Esophagus squamous epithelium (tissue), 5 donors: ENCODE measurements around the gene AP1S1. TPM values are rescaled to one million over a fixed set of nuclear protein-coding genes. Genes with fewer than 3 reads are reported as not detected.
A peak's percentile ranks its signal among the peaks of the same experiment; 100 is the strongest.
"Not testable (repeated sequence)": the region's sequence is repeated elsewhere in the genome, so short reads cannot be mapped to it uniquely, and the experiment has no call there.

Experiments used
- DNase-seq: peaks from one replicate; lab custom pipeline; 2025; lab: John Stamatoyannopoulos, UW
- H3K27ac ChIP-seq, 4 donors: fragments of 200-600 bp; sonication (generic); one replicate each; pipeline ENCODE4 v1.5.1; 2016 to 2019; ENCODE audit warnings: mild to moderate bottlenecking in 1 of 4
- H3K27me3 ChIP-seq, 4 donors: fragments of 200-600 bp; sonication (generic); 1 replicate in 3 of 4; 2 replicates in 1 of 4; pipeline versions ENCODE4 v1.5.1 to v1.6.0; 2017 to 2021; ENCODE audit warnings: antibody characterized with exemption in 1 of 4
- H3K36me3 ChIP-seq, 3 donors: fragments of 200-600 bp; sonication (generic); one replicate each; pipeline ENCODE4 v1.5.1; 2016 to 2019
- H3K4me1 ChIP-seq, 3 donors: fragments of 200-600 bp; sonication (generic); one replicate each; pipeline ENCODE4 v1.5.1; 2017 to 2019
- H3K4me3 ChIP-seq, 4 donors: fragments of 200-600 bp; sonication (generic); 1 replicate in 3 of 4; 2 replicates in 1 of 4; pipeline ENCODE4 v1.5.1; 2016 to 2019; ENCODE audit warnings: mild to moderate bottlenecking in 2 of 4, moderate library complexity in 1 of 4
- H3K9me3 ChIP-seq, 3 donors: fragments of 200-600 bp; sonication (generic); one replicate each; pipeline ENCODE4 v1.5.1; 2016 to 2019
- CTCF ChIP-seq, 6 experiments: fragments of 450-650 bp in 4 of 6; fragments of 200-600 bp in 2 of 6; sonication (generic) in 2 of 6; IDR thresholded peaks; one replicate each; pipeline ENCODE4 v1.5.1; 2016 to 2019; ENCODE audit warnings: antibody characterized with exemption in 6 of 6, mild to moderate bottlenecking in 4 of 6, moderate library complexity in 4 of 6
- POLR2A ChIP-seq, 4 donors: fragments of 450-650 bp; IDR thresholded peaks; one replicate each; pipeline ENCODE4 v1.6.1; 2017; ENCODE audit warnings: antibody characterized with exemption in 4 of 4, mild to moderate bottlenecking in 4 of 4, moderate library complexity in 3 of 4
- WGBS, 2 donors: methylation state at CpG; one replicate each; pipeline ENCODE4 v1.1.5; 2018; 5-methylcytosine and 5-hydroxymethylcytosine counted together
- intact Hi-C: fragments of 100-400 bp; cut with DNase I; formaldehyde crosslinking; loops from one replicate; pipeline ENCODE4 v1.15.0; 2022
- total RNA-seq, 4 donors: library from RNA; depleted of rRNA; stranded (reverse); fragments of >200 nt; gene quantifications; one replicate each; pipeline ENCODE4 v1.1.0, GENCODE V29; 2016
- donor health status: DM: yes; HTN: yes; CAD: no.

The AP1S1 gene
- total RNA-seq, 4 donors from 2014 or later = 42.7 to 144 (median 64.3) TPM

- H3K4me1 ChIP-seq = peaks cover 17 to 56% (median 41%) of the 10 kb centered on the region in 3 donors
These were observed 45.3 kb upstream of the AP1S1 start for GRCh38 chr7:101108961-101109360.

GRCh38 chr7:101109368-101109767, 44.9 kb upstream of the AP1S1 start:
- Histone ChIP-seq H3K36me3 (no peaks in the 10 kb centered on the region), H3K4me3 (no peak overlapping the region), H3K9me3 (no peaks in the 10 kb centered on the region), H3K27me3 (no peaks in the 10 kb centered on the region), H3K27ac (peak overlapping the region; percentile 59 to 77 (median 68)), H3K4me1 (peaks cover 17 to 52% (median 37%) of the 10 kb centered on the region in 3 donors)
- TF ChIP-seq CTCF (IDR thresholded peaks at IDR 0.05) (no peak), POLR2A (IDR thresholded peaks at IDR 0.05) (no peak)
- 62 to 73% methylated on average over 4 to 6 of the region's 6 CpGs for WGBS, 2 donors
- no peak for DNase-seq
- intact Hi-C loops = no loop called here

More at GRCh38 chr7:101108961-101109360, 45.3 kb upstream of the AP1S1 start:
- no peaks in the 10 kb centered on the region for H3K9me3 ChIP-seq
- no peak for DNase-seq
- TF ChIP-seq POLR2A (IDR thresholded peaks at IDR 0.05) (no peak), CTCF (IDR thresholded peaks at IDR 0.05) (no peak)
- no peaks in the 10 kb centered on the region for H3K36me3 ChIP-seq
- intact Hi-C loops = no loop called here
- no peaks in the 10 kb centered on the region for H3K27me3 ChIP-seq
- H3K27ac ChIP-seq = peak overlapping the region; percentile 59 to 77 (median 68)
- 43 to 70% methylated on average over 2 to 5 of the region's 7 CpGs for WGBS, 2 donors
- H3K4me3 ChIP-seq = no peak overlapping the region

- intact Hi-C loops = no loop called here
- Histone ChIP-seq H3K36me3 (no peaks in the 10 kb centered on the region), H3K27ac (peak overlapping the region in 3 of 4 donors; percentile 70 to 81 (median 73)), H3K4me1 (peaks cover 17 to 42% (median 27%) of the 10 kb centered on the region in 3 donors), H3K9me3 (no peaks in the 10 kb centered on the region), H3K27me3 (no peaks in the 10 kb centered on the region), H3K4me3 (no peak overlapping the region)
- TF ChIP-seq POLR2A (IDR thresholded peaks at IDR 0.05) = no peak
- TF ChIP-seq CTCF (IDR thresholded peaks at IDR 0.05) = no peak
- WGBS, 2 donors = 78 to 86% methylated on average over 3 to 5 of the region's 5 CpGs
- no peak for DNase-seq
These were observed 43.0 kb upstream of the AP1S1 start for GRCh38 chr7:101111261-101111660.

GRCh38 chr7:101112233-101112632, 42.0 kb upstream of the AP1S1 start:
- 81 to 84% methylated on average over 7 to 11 of the region's 11 CpGs for WGBS, 2 donors
- intact Hi-C loops = no loop called here
- no peaks in the 10 kb centered on the region for H3K36me3 ChIP-seq
- H3K4me1 ChIP-seq = peaks cover 17 to 42% (median 27%) of the 10 kb centered on the region in 3 donors
- no peak for DNase-seq
- H3K27me3 ChIP-seq = no peaks in the 10 kb centered on the region
- H3K4me3 ChIP-seq = no peak overlapping the region
- H3K9me3 ChIP-seq = no peaks in the 10 kb centered on the region
- TF ChIP-seq CTCF (IDR thresholded peaks at IDR 0.05) = no peak
- peak overlapping the region in 3 of 4 donors; percentile 70 to 81 (median 73) for H3K27ac ChIP-seq

- H3K27me3 ChIP-seq, DNase-seq, H3K9me3 ChIP-seq, H3K36me3 ChIP-seq, H3K4me3 ChIP-seq, intact Hi-C loops: not testable (repeated sequence)
- Histone ChIP-seq H3K4me1 (peaks cover 17 to 41% (median 20%) of the 10 kb centered on the region in 3 donors), H3K27ac (peak overlapping the region; percentile 11 to 81 (median 42))
- 88 to 94% methylated on average over 6 to 7 of the region's 7 CpGs for WGBS, 2 donors
These were observed 41.1 kb upstream of the AP1S1 start for GRCh38 chr7:101113140-101113539.

- Histone ChIP-seq H3K27me3 (no peaks in the 10 kb centered on the region), H3K9me3 (no peaks in the 10 kb centered on the region), H3K4me3 (no peak overlapping the region), H3K4me1 (peaks cover 11 to 35% (median 13%) of the 10 kb centered on the region in 3 donors), H3K27ac (no peak overlapping the region), H3K36me3 (no peaks in the 10 kb centered on the region)
- no peak for TF ChIP-seq CTCF (IDR thresholded peaks at IDR 0.05)
- no peak for TF ChIP-seq POLR2A (IDR thresholded peaks at IDR 0.05)
- intact Hi-C loops = no loop called here
- WGBS, 2 donors = 76 to 81% methylated on average over 11 of the region's 11 CpGs
- no peak for DNase-seq
These were observed 40.4 kb upstream of the AP1S1 start for GRCh38 chr7:101113836-101114235.
